Liver (tissue), 9 donors: ENCODE measurements around the gene SPATA22. TPM values are rescaled to one million over a fixed set of nuclear protein-coding genes. Genes with fewer than 3 reads are reported as not detected.

Source experiments
- DNase-seq: peaks from one replicate; pipeline ENCODE4 v3.0.0-alpha.2; 2017; ENCODE audit warnings: low spot score
- H3K27ac ChIP-seq, 2 donors: one replicate each; pipeline ENCODE4 v1.7.0; 2013; ENCODE audit warnings: inconsistent platforms in 2 of 2, low read length in 2 of 2, control low read depth in 1 of 2, low read depth in 1 of 2, mild to moderate bottlenecking in 1 of 2
- H3K27me3 ChIP-seq, 4 donors: one replicate each; pipeline versions ENCODE4 v1.6.1 to v1.7.0; 2013; ENCODE audit warnings: low read length in 3 of 4, inconsistent platforms in 1 of 4, mild to moderate bottlenecking in 1 of 4, moderate library complexity in 1 of 4; ENCODE audit not compliant: control insufficient read depth in 4 of 4, insufficient read depth in 4 of 4
- H3K36me3 ChIP-seq, 4 donors: one replicate each; pipeline versions ENCODE4 v1.6.1 to v1.7.0; 2013; ENCODE audit warnings: low read length in 3 of 4, mild to moderate bottlenecking in 3 of 4, low read depth in 1 of 4, moderate library complexity in 1 of 4; ENCODE audit not compliant: control insufficient read depth in 4 of 4, insufficient read depth in 3 of 4
- H3K4me1 ChIP-seq, 4 donors: one replicate each; pipeline versions ENCODE4 v1.6.1 to v1.7.0; 2013; ENCODE audit warnings: low read length in 3 of 4, mild to moderate bottlenecking in 3 of 4, moderate library complexity in 1 of 4; ENCODE audit not compliant: control insufficient read depth in 4 of 4, insufficient read depth in 4 of 4
- H3K4me3 ChIP-seq, 3 donors: one replicate each; pipeline versions ENCODE4 v1.6.1 to v1.7.0; 2013; ENCODE audit warnings: low read length in 3 of 3, control low read depth in 1 of 3, low read depth in 1 of 3, mild to moderate bottlenecking in 1 of 3
- H3K9ac ChIP-seq, 2 donors: one replicate each; pipeline ENCODE4 v1.7.0; 2013; ENCODE audit warnings: low read length in 2 of 2, mild to moderate bottlenecking in 2 of 2, moderate library complexity in 2 of 2, control low read depth in 1 of 2, low read depth in 1 of 2
- H3K9me3 ChIP-seq, 4 donors: one replicate each; pipeline versions ENCODE4 v1.6.1 to v1.7.0; 2013; ENCODE audit warnings: low read length in 3 of 4; ENCODE audit not compliant: control insufficient read depth in 4 of 4
- ATF3 ChIP-seq: IDR thresholded peaks from 2 replicates; pipeline ENCODE4 v1.6.1; 2016; ENCODE audit warnings: antibody characterized with exemption
- EGR1 ChIP-seq, 2 donors: IDR thresholded peaks; 2 replicates each; pipeline ENCODE4 v1.6.1; 2016 to 2018; ENCODE audit warnings: antibody characterized with exemption in 2 of 2, low read depth in 2 of 2
- FOXA1 ChIP-seq: IDR thresholded peaks from 2 replicates; pipeline ENCODE4 v1.6.1; 2016; ENCODE audit warnings: antibody characterized with exemption
- FOXA2 ChIP-seq: IDR thresholded peaks from 2 replicates; pipeline ENCODE4 v1.6.1; 2016; ENCODE audit warnings: antibody characterized with exemption
- GABPA ChIP-seq, 2 donors: IDR thresholded peaks in 1 of 2; conservative IDR thresholded peaks in 1 of 2; 2 replicates each; pipeline ENCODE4 v1.6.1; 2016; ENCODE audit warnings: antibody characterized with exemption in 2 of 2, mild to moderate bottlenecking in 1 of 2, moderate library complexity in 1 of 2
- HNF4A ChIP-seq, 2 donors: conservative IDR thresholded peaks; 2 replicates each; pipeline ENCODE4 v1.6.1; 2016; ENCODE audit warnings: antibody characterized with exemption in 2 of 2, mild to moderate bottlenecking in 2 of 2
- JUND ChIP-seq, 2 donors: IDR thresholded peaks; 2 replicates each; pipeline ENCODE4 v1.6.1; 2016; ENCODE audit warnings: antibody characterized with exemption in 2 of 2
- NR2F2 ChIP-seq: IDR thresholded peaks from 2 replicates; pipeline ENCODE4 v1.6.1; 2016; ENCODE audit warnings: antibody characterized with exemption
- RAD21 ChIP-seq, 2 donors: IDR thresholded peaks; 2 replicates each; pipeline ENCODE4 v1.6.1; 2016; ENCODE audit warnings: antibody characterized with exemption in 2 of 2, mild to moderate bottlenecking in 2 of 2
- RXRA ChIP-seq, 2 donors: IDR thresholded peaks; 2 replicates each; pipeline ENCODE4 v1.6.1; 2017 to 2018; ENCODE audit warnings: antibody characterized with exemption in 2 of 2, mild to moderate bottlenecking in 1 of 2
- SP1 ChIP-seq: IDR thresholded peaks from 2 replicates; pipeline ENCODE4 v1.6.1; 2018; ENCODE audit warnings: antibody characterized with exemption, mild to moderate bottlenecking
- TAF1 ChIP-seq: conservative IDR thresholded peaks from 2 replicates; pipeline ENCODE4 v1.6.1; 2016; ENCODE audit warnings: antibody characterized with exemption, mild to moderate bottlenecking
- YY1 ChIP-seq: IDR thresholded peaks from 2 replicates; pipeline ENCODE4 v1.6.1; 2016; ENCODE audit warnings: antibody characterized with exemption, mild to moderate bottlenecking
- ZBTB33 ChIP-seq: IDR thresholded peaks from 2 replicates; pipeline ENCODE4 v1.6.1; 2016; ENCODE audit warnings: antibody characterized with exemption
- WGBS: extraction: QIAGEN DNeasy Blood & Tissue Kit; methylation state at CpG from one replicate; pipeline ENCODE4 v1.1.7; 2013; 5-methylcytosine and 5-hydroxymethylcytosine counted together
- polyA plus RNA-seq, 2 donors: library from polyadenylated mRNA; stranded (reverse) in 1 of 2; unstranded in 1 of 2; fragments of 200-250 nt in 1 of 2; fragments of >200 nt in 1 of 2; fragmentation: Nextera tagmentation in 1 of 2; extraction: Ambion mirVana in 1 of 2; gene quantifications; one replicate each; pipeline versions ENCODE4 v1.2.1 to v1.2.3, GENCODE V29; 2013 to 2015
- total RNA-seq, 2 donors: library from RNA; depleted of rRNA; stranded (reverse); fragments of >200 nt; gene quantifications; one replicate each; pipeline ENCODE4 v1.2.3, GENCODE V29; 2014
- TF ChIP-seq, protein P1 (sequence below): fragments of 150-350 bp; IDR thresholded peaks from 2 replicates; pipeline ENCODE4 v1.5.1; 2017; ENCODE audit warnings: improper control_type of control experiment, low read depth, low read length; ENCODE audit not compliant: missing input control
- TF ChIP-seq, protein P2 (sequence below): IDR thresholded peaks from 2 replicates; pipeline ENCODE4 v1.6.1; 2016; ENCODE audit warnings: antibody characterized with exemption
- TF ChIP-seq, protein P3 (sequence below): IDR thresholded peaks from 2 replicates; pipeline ENCODE4 v1.6.1; 2016; ENCODE audit warnings: antibody characterized with exemption, mild to moderate bottlenecking
- donor health status: healthy.
- donor health status: healthy.
- donor health status: healthy.
- donor health status: healthy.
- donor health status: healthy.

Gene SPATA22
- total and polyA plus RNA-seq, 4 donors: 0.19 to 0.89 (median 0.42) TPM; not detected in 1

DNA sequence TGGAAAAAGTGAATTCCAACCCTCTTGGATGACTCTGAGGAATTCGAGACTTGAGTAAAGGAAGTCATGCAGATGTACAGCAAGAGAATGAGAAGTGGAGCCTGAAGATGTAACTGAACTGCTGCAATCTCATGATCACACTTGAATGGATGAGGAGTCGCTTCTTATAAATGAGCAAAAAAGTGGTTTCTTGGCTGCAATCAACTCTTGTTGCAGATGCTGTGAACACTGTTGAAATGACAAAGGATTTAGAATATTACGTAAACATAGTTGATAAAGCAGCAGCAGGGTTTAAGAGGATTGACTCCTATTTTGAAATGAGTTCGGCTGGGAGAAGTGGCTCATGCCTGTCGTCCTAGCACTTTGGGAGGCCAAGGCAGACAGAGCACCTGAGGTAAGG lies 29.7 kb upstream of the SPATA22 start:
- Histone ChIP-seq H3K36me3 (no peaks in the 10 kb centered on the region), H3K27me3 (no peaks in the 10 kb centered on the region), H3K27ac (no peak overlapping the region), H3K9me3 (no peaks in the 10 kb centered on the region), H3K4me3 (no peak overlapping the region), H3K9ac (no peak overlapping the region), H3K4me1 (peaks cover 0 to 4% (median 0%) of the 10 kb centered on the region in 4 donors)
- TF ChIP-seq ZBTB33 (no peak), NR2F2 (no peak), HNF4A (conservative IDR thresholded peaks at IDR 0.05) (no peak), RAD21 (IDR thresholded peaks at IDR 0.05) (no peak), ATF3 (no peak), YY1 (no peak), RXRA (IDR thresholded peaks at IDR 0.05) (no peak), GABPA (IDR thresholded peaks at IDR 0.05 in 1 of 2, conservative IDR thresholded peaks at IDR 0.05 in 1 of 2) (no peak), TAF1 (no peak), SP1 (no peak), FOXA2 (no peak), JUND (IDR thresholded peaks at IDR 0.05) (no peak), EGR1 (IDR thresholded peaks at IDR 0.05; ENCODE audit: low read depth in 2 of 2) (no peak)
- TF ChIP-seq, protein P1, sequence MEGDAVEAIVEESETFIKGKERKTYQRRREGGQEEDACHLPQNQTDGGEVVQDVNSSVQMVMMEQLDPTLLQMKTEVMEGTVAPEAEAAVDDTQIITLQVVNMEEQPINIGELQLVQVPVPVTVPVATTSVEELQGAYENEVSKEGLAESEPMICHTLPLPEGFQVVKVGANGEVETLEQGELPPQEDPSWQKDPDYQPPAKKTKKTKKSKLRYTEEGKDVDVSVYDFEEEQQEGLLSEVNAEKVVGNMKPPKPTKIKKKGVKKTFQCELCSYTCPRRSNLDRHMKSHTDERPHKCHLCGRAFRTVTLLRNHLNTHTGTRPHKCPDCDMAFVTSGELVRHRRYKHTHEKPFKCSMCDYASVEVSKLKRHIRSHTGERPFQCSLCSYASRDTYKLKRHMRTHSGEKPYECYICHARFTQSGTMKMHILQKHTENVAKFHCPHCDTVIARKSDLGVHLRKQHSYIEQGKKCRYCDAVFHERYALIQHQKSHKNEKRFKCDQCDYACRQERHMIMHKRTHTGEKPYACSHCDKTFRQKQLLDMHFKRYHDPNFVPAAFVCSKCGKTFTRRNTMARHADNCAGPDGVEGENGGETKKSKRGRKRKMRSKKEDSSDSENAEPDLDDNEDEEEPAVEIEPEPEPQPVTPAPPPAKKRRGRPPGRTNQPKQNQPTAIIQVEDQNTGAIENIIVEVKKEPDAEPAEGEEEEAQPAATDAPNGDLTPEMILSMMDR: no peak
- TF ChIP-seq, protein P2, sequence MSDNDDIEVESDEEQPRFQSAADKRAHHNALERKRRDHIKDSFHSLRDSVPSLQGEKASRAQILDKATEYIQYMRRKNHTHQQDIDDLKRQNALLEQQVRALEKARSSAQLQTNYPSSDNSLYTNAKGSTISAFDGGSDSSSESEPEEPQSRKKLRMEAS: no peak
- TF ChIP-seq, protein P3, sequence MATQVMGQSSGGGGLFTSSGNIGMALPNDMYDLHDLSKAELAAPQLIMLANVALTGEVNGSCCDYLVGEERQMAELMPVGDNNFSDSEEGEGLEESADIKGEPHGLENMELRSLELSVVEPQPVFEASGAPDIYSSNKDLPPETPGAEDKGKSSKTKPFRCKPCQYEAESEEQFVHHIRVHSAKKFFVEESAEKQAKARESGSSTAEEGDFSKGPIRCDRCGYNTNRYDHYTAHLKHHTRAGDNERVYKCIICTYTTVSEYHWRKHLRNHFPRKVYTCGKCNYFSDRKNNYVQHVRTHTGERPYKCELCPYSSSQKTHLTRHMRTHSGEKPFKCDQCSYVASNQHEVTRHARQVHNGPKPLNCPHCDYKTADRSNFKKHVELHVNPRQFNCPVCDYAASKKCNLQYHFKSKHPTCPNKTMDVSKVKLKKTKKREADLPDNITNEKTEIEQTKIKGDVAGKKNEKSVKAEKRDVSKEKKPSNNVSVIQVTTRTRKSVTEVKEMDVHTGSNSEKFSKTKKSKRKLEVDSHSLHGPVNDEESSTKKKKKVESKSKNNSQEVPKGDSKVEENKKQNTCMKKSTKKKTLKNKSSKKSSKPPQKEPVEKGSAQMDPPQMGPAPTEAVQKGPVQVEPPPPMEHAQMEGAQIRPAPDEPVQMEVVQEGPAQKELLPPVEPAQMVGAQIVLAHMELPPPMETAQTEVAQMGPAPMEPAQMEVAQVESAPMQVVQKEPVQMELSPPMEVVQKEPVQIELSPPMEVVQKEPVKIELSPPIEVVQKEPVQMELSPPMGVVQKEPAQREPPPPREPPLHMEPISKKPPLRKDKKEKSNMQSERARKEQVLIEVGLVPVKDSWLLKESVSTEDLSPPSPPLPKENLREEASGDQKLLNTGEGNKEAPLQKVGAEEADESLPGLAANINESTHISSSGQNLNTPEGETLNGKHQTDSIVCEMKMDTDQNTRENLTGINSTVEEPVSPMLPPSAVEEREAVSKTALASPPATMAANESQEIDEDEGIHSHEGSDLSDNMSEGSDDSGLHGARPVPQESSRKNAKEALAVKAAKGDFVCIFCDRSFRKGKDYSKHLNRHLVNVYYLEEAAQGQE: no peak
- DNase-seq: no peak
- WGBS: 83% methylated on average over 5 of the region's 5 CpGs

GRCh38 chr17:3497101-3497500 lies 25.5 kb upstream of the SPATA22 start:
- WGBS: 94% methylated on average over 7 of the region's 7 CpGs
- no peaks in the 10 kb centered on the region for H3K4me1 ChIP-seq

More at GRCh38 chr17:3497101-3497500, 25.5 kb upstream of the SPATA22 start:
- DNase-seq: no peak
- no peak for TF ChIP-seq ZBTB33
- TF ChIP-seq FOXA1: no peak
- TF ChIP-seq JUND (IDR thresholded peaks at IDR 0.05): no peak
- TF ChIP-seq NR2F2: no peak
- Histone ChIP-seq H3K36me3 (peaks cover 0 to 4% (median 1%) of the 10 kb centered on the region in 4 donors), H3K9ac (no peak overlapping the region), H3K9me3 (no peaks in the 10 kb centered on the region), H3K4me3 (no peak overlapping the region), H3K27me3 (no peaks in the 10 kb centered on the region), H3K27ac (no peak overlapping the region)
